HG03175 (cell line): ENCODE measurements around the gene REPS2.
A peak's percentile ranks its signal among the peaks of the same experiment; 100 is the strongest.

Experiments
- ATAC-seq: cut with Tn5 transposase; IDR thresholded peaks from one replicate; pipeline ENCODE4 v1.9.1; 2021; ENCODE audit warnings: mild to moderate bottlenecking, moderate library complexity; ENCODE audit not compliant: unreplicated experiment

Gene REPS2

GRCh38 chrX:16997313-16997712 is 50.9 kb downstream of the REPS2 start:
- no peak for ATAC-seq

GRCh38 chrX:16999275-16999674 is 52.8 kb downstream of the REPS2 start:
- no peak for ATAC-seq

- ATAC-seq = no peak
These were observed 54.3 kb downstream of the REPS2 start for GRCh38 chrX:17000751-17001150.

GRCh38 chrX:17005712-17006368 is 59.4 kb downstream of the REPS2 start:
- ATAC-seq = no peak

GRCh38 chrX:17007134-17007768 is 60.8 kb downstream of the REPS2 start:
- no peak for ATAC-seq

GRCh38 chrX:17009856-17010625 is 63.6 kb downstream of the REPS2 start:
- ATAC-seq = no peak

- no peak for ATAC-seq
These were observed 66.0 kb downstream of the REPS2 start for GRCh38 chrX:17012465-17012864.

DNA sequence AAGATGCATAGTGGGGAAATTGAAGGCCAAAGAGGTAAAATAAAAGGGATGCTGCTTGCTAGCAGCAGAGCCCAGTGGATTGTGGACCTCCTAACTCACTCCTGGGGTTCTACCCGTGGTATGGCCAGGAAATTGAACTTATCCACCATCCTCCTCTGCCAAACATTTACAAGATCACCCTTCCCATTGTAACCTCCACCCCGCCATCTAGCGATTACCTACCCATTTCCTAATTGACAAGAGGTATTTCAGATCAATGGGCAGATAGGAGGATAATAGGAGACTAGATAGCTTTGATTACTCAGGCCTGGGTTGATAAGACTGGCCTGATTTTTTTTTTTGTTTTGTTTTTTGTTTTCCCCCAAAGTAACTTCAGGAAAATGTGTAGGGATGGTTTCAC is 67.8 kb downstream of the REPS2 start:
- ATAC-seq = no peak

GRCh38 chrX:17017134-17017533 is 70.7 kb downstream of the REPS2 start:
- ATAC-seq = no peak

- no peak for ATAC-seq
These were observed 73.9 kb downstream of the REPS2 start for GRCh38 chrX:17020356-17020755.

DNA sequence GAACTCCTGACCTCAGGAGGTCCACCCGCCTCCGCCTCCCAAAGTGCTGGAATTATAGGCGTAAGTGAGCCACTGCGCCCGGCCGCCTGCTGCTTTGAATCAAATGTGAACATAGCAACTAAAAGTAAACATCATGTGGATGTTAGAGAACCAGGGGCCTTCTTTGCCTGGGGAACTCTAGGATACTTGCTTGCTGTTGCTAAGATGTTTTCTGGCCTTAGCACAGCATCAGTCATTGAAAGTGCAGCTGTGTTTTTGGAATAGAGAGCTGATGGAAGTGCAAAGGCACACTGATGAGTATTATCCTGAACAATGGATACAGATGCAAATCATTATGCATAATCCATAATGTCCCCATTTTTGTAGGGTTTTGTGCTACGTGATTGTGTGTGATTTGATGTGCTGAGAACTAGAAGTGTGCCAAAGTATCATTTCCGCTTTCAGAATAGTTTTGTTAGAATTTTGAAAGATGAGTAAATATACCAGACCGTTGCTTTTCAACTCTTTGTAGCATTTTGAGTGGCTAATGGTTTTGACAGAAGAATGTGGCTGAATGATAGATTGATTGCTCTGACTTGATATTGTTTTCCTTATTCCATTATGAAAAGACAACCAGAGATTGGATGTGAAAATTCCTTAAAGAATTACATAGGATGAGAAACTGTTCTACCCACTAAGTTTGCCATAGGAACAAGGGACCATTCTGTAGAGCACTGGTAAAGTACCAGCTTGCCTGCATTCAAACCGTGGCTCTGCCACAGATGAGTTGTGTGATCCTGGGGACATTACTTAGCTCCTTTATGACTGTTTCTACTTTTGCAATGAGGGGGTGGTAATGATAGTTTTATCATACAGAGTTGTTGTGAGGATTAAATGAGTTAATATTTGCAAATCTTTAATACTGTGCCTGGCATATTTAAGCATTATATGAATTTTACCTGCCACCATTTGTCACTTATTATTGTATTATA is 74.7 kb downstream of the REPS2 start:
- ATAC-seq = peak; percentile 67

GRCh38 chrX:17021851-17022604 is 75.6 kb downstream of the REPS2 start:
- ATAC-seq = no peak

DNA sequence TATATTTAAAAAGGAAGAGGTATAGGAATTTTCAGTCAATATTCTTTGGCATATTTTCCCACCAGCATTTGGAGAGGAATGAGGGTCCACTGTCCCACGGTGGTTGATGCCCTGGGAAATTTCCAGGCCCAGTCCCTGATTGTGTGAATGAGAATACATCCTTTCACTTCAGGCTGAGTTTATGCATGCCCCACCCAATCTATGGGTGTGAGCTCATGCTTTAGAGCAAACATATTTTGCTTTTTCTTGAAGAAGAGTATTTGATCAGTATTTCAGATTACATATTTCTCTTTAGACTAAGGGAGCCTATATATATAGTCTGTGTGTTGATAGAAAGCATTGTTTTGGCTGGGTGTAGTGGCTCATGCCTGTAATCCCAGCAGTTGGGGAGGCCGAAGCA is 77.2 kb downstream of the REPS2 start:
- no peak for ATAC-seq

GRCh38 chrX:17024886-17025285 is 78.4 kb downstream of the REPS2 start:
- ATAC-seq = no peak

DNA sequence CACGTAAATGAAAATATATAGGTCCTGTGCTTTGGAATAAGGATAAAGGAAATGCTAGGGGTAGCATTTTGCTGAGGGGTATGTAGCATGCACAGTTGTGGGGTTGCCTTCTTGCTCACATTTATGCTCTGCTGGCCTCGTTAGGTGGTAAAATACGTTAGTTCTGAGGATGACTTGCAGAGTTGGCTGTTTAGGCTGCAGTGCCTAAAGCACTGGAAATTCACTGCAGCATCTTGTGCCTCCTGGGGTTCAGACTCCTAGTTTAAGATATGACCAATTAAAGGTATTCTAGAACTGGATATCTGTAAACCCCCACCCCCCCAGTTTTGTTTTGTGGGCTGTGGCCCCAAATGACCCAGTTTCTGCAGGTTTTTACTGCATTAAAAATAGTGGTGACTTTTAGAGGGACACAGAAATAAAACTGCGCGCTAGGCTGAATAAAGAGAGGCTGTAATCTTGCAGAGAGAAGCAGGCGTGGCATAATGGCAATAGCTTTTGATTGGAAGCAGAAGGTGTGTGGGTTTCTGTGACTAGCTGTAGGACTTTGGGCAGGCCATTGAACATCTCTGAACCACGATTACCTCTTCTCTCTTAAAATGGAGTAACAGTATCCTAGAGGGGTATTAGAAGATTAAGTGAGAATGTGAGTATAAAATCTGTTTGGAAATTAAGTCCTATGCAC is 79.3 kb downstream of the REPS2 start:
- no peak for ATAC-seq

- ATAC-seq = no peak
These were observed 81.5 kb downstream of the REPS2 start for GRCh38 chrX:17027931-17028330.

- ATAC-seq = no peak
These were observed 81.9 kb downstream of the REPS2 start for GRCh38 chrX:17028356-17028755.

DNA sequence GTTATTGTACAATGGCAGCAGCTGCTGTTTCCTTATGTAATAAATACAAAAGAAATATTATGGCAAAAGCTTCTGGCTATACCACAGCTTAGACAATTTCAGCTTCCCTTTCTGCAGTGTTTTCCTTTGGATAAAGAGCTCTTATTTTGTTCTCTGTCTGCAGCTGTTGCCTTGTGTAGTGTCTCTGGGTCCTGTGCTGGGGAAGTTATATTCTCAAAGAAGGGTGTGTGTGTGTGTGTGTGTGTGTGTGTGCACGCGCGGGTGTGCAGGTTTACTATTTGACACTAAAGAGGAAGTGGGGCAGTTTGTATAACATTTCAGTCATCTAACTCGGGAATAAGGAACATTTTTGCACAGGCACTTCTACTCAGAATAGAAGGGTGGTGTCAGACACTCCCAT is 83.6 kb downstream of the REPS2 start:
- ATAC-seq = no peak

- no peak for ATAC-seq
These were observed 84.3 kb downstream of the REPS2 start for GRCh38 chrX:17030580-17031270.
